Stimulated activated CD8-positive, alpha-beta memory T cell treated with anti-CD3 and anti-CD28 coated beads, Interleukin-15, amount 100 ng/mL, for 1 hour (primary cell): ENCODE data around the gene ERI3.

Experiments used
- DNase-seq: peaks from one replicate; pipeline ENCODE4 v3.0.0-alpha.2; 2020; ENCODE audit warnings: low read depth

Gene ERI3

GRCh38 chr1:44282704-44283426 is 72.2 kb downstream of the ERI3 start:
- DNase-seq: no peak

- no peak for DNase-seq
Observed at GRCh38 chr1:44281962-44282703, 72.9 kb downstream of the ERI3 start.

GRCh38 chr1:44276901-44277300 is 78.2 kb downstream of the ERI3 start:
- DNase-seq: no peak

- DNase-seq: no peak
Observed at GRCh38 chr1:44275991-44276405, 79.1 kb downstream of the ERI3 start.

- no peak for DNase-seq
Observed at GRCh38 chr1:44275296-44275962, 79.6 kb downstream of the ERI3 start.

- no peak for DNase-seq
Observed at GRCh38 chr1:44273560-44274350, 81.3 kb downstream of the ERI3 start.

GRCh38 chr1:44272992-44273391 is 82.1 kb downstream of the ERI3 start:
- no peak for DNase-seq

GRCh38 chr1:44271646-44272045 is 83.4 kb downstream of the ERI3 start:
- DNase-seq: no peak

- no peak for DNase-seq
Observed at GRCh38 chr1:44270686-44271628, 84.1 kb downstream of the ERI3 start.

- DNase-seq: no peak
Observed at GRCh38 chr1:44268054-44268453, 87.0 kb downstream of the ERI3 start.

GRCh38 chr1:44267438-44267837 is 87.6 kb downstream of the ERI3 start:
- DNase-seq: no peak

GRCh38 chr1:44266400-44267344 is 88.4 kb downstream of the ERI3 start:
- no peak for DNase-seq

GRCh38 chr1:44265656-44266358 is 89.2 kb downstream of the ERI3 start:
- no peak for DNase-seq

GRCh38 chr1:44264451-44264771 is 90.6 kb downstream of the ERI3 start:
- no peak for DNase-seq

GRCh38 chr1:44263568-44264450 is 91.2 kb downstream of the ERI3 start:
- DNase-seq: no peak

- DNase-seq: no peak
Observed at GRCh38 chr1:44262816-44263567, 92.1 kb downstream of the ERI3 start.

- DNase-seq: no peak
Observed at GRCh38 chr1:44262414-44262813, 92.6 kb downstream of the ERI3 start.

GRCh38 chr1:44261962-44262361 is 93.1 kb downstream of the ERI3 start:
- no peak for DNase-seq
